Neural progenitor cell (in vitro differentiated cells): ENCODE measurements around the gene SYT13.

ENCODE experiments used
- CTCF ChIP-seq: fragments of 200-600 bp; sonication (generic); IDR thresholded peaks from 2 replicates; pipeline ENCODE4 v1.5.1; 2017; ENCODE audit warnings: antibody characterized with exemption, mild to moderate bottlenecking
- EZH2 ChIP-seq: fragments of 200-600 bp; sonication (generic); IDR thresholded peaks from 2 replicates; pipeline ENCODE4 v1.6.1; 2017; ENCODE audit warnings: antibody characterized with exemption, mild to moderate bottlenecking, moderate library complexity
- EZH2phosphoT487 ChIP-seq: fragments of 200-600 bp; sonication (generic); IDR thresholded peaks from 2 replicates; pipeline ENCODE4 v1.6.1; 2017; ENCODE audit warnings: antibody characterized with exemption

- no peak for TF ChIP-seq EZH2
- no peak for TF ChIP-seq CTCF
- TF ChIP-seq EZH2phosphoT487, result no peak
These were observed 36.0 kb downstream of the SYT13 start for GRCh38 chr11:45250035-45250718.
